Liver (tissue), 3 donors: ENCODE measurements around the gene CACNA2D1.

Experiments used
- CTCF ChIP-seq: fragments of 150-350 bp; IDR thresholded peaks from 2 replicates; pipeline ENCODE4 v1.5.1; 2017; ENCODE audit warnings: improper control_type of control experiment, low read depth, low read length; ENCODE audit not compliant: missing input control
- HNF4A ChIP-seq, 2 donors: conservative IDR thresholded peaks; 2 replicates each; pipeline ENCODE4 v1.6.1; 2016; ENCODE audit warnings: antibody characterized with exemption in 2 of 2, mild to moderate bottlenecking in 2 of 2
- MAX ChIP-seq: IDR thresholded peaks from 2 replicates; pipeline ENCODE4 v1.6.1; 2016; ENCODE audit warnings: antibody characterized with exemption
- REST ChIP-seq: IDR thresholded peaks from 2 replicates; pipeline ENCODE4 v1.6.1; 2016; ENCODE audit warnings: antibody characterized with exemption, mild to moderate bottlenecking
- TAF1 ChIP-seq: conservative IDR thresholded peaks from 2 replicates; pipeline ENCODE4 v1.6.1; 2016; ENCODE audit warnings: antibody characterized with exemption, mild to moderate bottlenecking
- donor health status: healthy.
- donor health status: healthy.

- TF ChIP-seq TAF1: no peak
- no peak for TF ChIP-seq CTCF
- TF ChIP-seq REST: no peak
- TF ChIP-seq MAX: no peak
- TF ChIP-seq HNF4A (conservative IDR thresholded peaks at IDR 0.05): no peak
Measured at GRCh38 chr7:82416402-82416801, 27.2 kb downstream of the CACNA2D1 start.
